ENCODE data around the gene MADD.

Gene MADD

DNA sequence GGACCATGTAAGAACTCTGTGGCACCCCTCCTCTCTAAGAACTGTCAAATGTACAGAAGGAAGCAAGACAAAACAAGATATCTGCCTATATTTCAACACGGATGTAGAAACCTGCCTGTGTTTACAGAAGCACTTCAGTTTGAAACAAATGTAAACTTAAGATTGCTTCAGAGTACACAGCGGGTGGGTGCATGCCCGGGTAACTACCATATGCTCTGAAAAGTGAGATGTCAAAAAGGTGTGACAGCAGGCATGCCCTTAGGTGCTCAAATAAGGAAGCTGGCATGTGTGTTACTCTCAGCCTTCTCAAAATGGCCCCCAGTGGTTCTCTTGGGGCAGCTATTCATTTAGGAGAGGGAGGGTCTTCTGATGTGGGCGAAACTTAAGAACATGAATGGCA, 26.5 kb upstream of the MADD start:
- no peak for DNase-seq (ENCODE audit: low read depth in 1 of 2, low spot score in 1 of 2)
- H3K4me3 ChIP-seq (replicated peaks; ENCODE audit: insufficient read depth, low read length), result no peak overlapping the region
- H3K27me3 ChIP-seq (ENCODE audit: insufficient read depth, poor library complexity, severe bottlenecking), result no peaks in the 10 kb centered on the region
- H3K27ac ChIP-seq (replicated peaks), result no peak overlapping the region
- no peak for TF ChIP-seq GABPA (IDR thresholded peaks at IDR 0.05; ENCODE audit: low read depth)
- TF ChIP-seq POLR2AphosphoS5 (IDR thresholded peaks at IDR 0.05; ENCODE audit: low read depth), result no peak
- no peak for TF ChIP-seq SPI1 (IDR thresholded peaks at IDR 0.05; ENCODE audit: borderline replicate concordance, low read depth)
- TF ChIP-seq, protein P1, sequence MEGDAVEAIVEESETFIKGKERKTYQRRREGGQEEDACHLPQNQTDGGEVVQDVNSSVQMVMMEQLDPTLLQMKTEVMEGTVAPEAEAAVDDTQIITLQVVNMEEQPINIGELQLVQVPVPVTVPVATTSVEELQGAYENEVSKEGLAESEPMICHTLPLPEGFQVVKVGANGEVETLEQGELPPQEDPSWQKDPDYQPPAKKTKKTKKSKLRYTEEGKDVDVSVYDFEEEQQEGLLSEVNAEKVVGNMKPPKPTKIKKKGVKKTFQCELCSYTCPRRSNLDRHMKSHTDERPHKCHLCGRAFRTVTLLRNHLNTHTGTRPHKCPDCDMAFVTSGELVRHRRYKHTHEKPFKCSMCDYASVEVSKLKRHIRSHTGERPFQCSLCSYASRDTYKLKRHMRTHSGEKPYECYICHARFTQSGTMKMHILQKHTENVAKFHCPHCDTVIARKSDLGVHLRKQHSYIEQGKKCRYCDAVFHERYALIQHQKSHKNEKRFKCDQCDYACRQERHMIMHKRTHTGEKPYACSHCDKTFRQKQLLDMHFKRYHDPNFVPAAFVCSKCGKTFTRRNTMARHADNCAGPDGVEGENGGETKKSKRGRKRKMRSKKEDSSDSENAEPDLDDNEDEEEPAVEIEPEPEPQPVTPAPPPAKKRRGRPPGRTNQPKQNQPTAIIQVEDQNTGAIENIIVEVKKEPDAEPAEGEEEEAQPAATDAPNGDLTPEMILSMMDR (IDR thresholded peaks at IDR 0.05; ENCODE audit: insufficient read depth, low read length), result no peak
- TF ChIP-seq, protein P2, sequence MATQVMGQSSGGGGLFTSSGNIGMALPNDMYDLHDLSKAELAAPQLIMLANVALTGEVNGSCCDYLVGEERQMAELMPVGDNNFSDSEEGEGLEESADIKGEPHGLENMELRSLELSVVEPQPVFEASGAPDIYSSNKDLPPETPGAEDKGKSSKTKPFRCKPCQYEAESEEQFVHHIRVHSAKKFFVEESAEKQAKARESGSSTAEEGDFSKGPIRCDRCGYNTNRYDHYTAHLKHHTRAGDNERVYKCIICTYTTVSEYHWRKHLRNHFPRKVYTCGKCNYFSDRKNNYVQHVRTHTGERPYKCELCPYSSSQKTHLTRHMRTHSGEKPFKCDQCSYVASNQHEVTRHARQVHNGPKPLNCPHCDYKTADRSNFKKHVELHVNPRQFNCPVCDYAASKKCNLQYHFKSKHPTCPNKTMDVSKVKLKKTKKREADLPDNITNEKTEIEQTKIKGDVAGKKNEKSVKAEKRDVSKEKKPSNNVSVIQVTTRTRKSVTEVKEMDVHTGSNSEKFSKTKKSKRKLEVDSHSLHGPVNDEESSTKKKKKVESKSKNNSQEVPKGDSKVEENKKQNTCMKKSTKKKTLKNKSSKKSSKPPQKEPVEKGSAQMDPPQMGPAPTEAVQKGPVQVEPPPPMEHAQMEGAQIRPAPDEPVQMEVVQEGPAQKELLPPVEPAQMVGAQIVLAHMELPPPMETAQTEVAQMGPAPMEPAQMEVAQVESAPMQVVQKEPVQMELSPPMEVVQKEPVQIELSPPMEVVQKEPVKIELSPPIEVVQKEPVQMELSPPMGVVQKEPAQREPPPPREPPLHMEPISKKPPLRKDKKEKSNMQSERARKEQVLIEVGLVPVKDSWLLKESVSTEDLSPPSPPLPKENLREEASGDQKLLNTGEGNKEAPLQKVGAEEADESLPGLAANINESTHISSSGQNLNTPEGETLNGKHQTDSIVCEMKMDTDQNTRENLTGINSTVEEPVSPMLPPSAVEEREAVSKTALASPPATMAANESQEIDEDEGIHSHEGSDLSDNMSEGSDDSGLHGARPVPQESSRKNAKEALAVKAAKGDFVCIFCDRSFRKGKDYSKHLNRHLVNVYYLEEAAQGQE (IDR thresholded peaks at IDR 0.05; ENCODE audit: insufficient replicate concordance, low read depth), result no peak

DNA sequence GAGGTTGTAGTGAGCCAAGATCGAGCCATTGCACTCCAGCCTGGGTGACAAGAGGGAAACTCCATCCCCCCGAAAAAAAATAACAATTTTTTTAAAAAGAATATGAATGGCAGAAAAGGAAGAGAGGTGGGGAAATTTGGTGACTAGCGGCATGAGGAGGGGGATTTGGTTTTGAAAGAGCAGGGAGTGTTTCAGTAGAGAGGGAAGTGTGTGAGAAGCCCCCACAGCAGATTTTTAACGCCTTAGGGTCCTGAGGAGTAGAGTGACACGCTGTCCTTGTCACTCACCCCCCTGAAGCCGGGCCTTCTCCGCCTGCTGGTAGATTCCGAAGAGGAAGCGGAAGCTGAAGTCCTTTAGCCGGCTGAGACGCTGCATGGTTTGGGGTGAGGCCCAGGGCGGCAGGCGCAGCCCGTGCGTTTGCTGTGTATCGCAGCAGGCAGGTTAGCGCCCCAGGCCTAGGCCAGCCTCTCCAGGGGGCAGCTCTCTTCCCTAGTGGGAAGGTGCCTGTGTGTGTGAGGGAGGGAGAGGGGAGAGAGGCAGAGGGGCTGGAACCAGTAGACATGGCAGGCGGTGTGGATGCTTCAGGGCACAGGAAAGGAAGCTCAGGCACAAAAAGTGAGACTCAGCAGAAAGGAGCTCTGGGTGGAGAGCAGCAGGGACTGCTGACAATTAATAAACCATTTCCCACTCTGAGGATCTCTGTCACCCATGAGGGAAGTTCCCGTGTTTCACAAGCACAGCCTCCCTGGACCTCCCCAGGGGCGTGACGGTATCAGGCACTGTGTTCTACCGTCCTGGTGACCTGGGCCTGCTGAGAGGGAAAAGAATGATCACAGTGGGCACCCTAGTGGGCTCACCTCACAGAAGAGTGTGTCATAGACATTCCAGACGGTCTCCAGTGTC, 25.2 kb upstream of the MADD start:
- no peak for DNase-seq (ENCODE audit: low read depth in 1 of 2, low spot score in 1 of 2)
- TF ChIP-seq, protein P2 (IDR thresholded peaks at IDR 0.05; ENCODE audit: insufficient replicate concordance, low read depth), result no peak
- TF ChIP-seq SPI1 (IDR thresholded peaks at IDR 0.05; ENCODE audit: borderline replicate concordance, low read depth) (no peak), POLR2AphosphoS5 (IDR thresholded peaks at IDR 0.05; ENCODE audit: low read depth) (no peak), GABPA (IDR thresholded peaks at IDR 0.05; ENCODE audit: low read depth) (no peak)
- TF ChIP-seq, protein P1 (IDR thresholded peaks at IDR 0.05; ENCODE audit: insufficient read depth, low read length), result no peak
- Histone ChIP-seq H3K27ac (replicated peaks) (no peak overlapping the region), H3K4me3 (replicated peaks; ENCODE audit: insufficient read depth, low read length) (no peak overlapping the region), H3K27me3 (ENCODE audit: insufficient read depth, poor library complexity, severe bottlenecking) (no peaks in the 10 kb centered on the region)

DNA sequence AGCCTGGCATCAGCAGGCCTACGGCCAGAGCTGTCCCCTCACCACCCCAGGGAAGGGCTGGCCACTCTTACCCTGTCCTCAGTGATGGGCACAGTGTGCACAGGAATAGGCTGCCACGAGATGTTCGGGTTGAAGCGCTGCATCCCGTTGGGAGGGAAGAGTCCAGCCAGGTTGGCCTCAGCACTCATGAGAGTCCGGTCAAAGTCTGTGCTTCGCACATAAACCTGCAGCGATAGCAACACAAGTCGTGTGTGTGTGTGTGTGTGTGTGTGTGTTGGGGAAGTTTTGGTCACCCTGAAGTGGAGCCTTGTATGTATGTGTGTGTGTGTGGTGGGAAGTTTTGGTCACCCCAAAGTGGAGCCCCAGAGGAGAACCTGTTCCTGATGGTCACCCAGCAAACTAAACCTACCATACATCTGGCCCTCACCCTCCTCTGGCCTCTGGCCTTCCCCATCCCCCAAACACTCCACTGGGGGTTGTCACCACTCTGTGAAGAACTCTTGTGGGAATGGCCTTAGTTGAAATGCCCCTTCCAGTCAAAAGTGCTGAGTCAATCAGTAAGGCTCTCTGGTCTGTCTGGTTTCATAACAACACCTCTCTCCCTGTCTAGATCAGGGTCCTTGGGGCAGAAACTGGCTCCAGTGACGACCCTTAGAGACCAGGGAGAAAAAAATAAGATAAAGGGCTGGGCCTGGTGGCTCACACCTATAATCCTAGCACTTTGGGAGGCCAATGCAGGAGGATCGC, 24.1 kb upstream of the MADD start:
- no peak overlapping the region for H3K4me3 ChIP-seq (replicated peaks; ENCODE audit: insufficient read depth, low read length)
- H3K27me3 ChIP-seq (ENCODE audit: insufficient read depth, poor library complexity, severe bottlenecking), result no peaks in the 10 kb centered on the region
- no peak for DNase-seq (ENCODE audit: low read depth in 1 of 2, low spot score in 1 of 2)
- no peak for TF ChIP-seq GABPA (IDR thresholded peaks at IDR 0.05; ENCODE audit: low read depth)
- TF ChIP-seq, protein P2 (IDR thresholded peaks at IDR 0.05; ENCODE audit: insufficient replicate concordance, low read depth), result no peak
- TF ChIP-seq POLR2AphosphoS5 (IDR thresholded peaks at IDR 0.05; ENCODE audit: low read depth), result no peak
- no peak for TF ChIP-seq SPI1 (IDR thresholded peaks at IDR 0.05; ENCODE audit: borderline replicate concordance, low read depth)
- TF ChIP-seq, protein P1 (IDR thresholded peaks at IDR 0.05; ENCODE audit: insufficient read depth, low read length), result no peak
- no peak overlapping the region for H3K27ac ChIP-seq (replicated peaks)
